GM18505 (cell line): ENCODE results near the gene SPAG7.

Experiments used
- ATAC-seq: cut with Tn5 transposase; IDR thresholded peaks from one replicate; pipeline ENCODE4 v1.9.1; 2021; ENCODE audit not compliant: unreplicated experiment
- POLR2A ChIP-seq: IDR thresholded peaks from 4 replicates; pipeline ENCODE4 v1.6.1; 2011; ENCODE audit warnings: borderline replicate concordance; ENCODE audit not compliant: insufficient read depth, insufficient read length; ENCODE audit errors: extremely low read depth

SPAG7 gene

DNA sequence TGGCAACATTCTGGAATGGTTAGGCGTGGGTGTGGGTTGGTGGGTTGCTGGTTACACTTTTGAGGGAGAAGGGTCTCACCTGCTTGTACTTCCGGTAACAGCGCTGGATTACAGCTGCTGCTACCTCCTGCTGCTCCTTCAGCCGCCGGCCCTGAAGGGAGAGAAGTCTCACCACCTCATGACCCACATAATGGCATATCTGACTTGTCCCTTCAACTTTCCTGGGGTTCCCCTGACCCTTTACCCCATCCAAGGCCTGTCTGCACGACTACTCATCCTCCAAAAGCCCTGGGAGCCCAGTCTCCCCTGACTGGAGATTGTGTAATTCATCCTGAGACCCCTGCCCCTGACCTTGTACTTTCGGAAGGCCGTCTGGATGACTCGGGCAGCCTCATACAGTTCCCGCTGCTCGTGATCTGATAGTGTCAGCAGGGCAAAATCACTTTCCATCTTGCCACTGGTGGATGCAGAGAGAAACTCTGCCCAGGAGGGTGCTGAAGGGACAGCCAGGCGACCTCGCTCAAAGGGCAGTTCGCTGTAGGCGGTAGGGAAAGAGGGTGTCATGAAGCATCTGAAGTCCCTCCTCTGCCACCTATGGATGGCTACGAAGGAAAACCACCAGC is 2.0 kb upstream of the SPAG7 start:
- peak; percentile 4 for TF ChIP-seq POLR2A
- no peak for ATAC-seq

DNA sequence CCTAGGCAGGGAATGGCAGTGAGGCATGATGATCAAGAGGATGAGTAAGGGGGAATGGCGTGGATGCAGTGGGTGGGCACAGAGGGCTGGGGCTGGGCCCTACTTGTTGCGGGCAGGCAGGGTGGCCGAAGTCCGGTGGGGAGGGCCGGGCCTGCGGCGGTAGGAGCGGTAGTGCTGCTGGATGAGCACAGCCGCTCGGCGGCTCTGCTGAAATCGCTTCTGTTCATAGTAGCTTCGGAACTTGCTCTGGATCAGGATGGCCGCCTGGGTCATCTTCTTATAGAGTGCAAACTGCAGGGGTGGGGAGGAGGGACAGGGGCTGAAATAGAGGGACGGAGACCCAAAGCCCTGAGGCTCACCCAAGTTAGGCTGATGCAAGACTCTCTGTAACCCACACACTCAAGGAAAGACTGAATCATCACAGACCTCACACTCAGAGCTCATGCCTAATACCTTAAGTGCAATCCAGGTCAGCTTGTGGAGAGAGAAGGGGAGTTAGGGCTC is 1.5 kb upstream of the SPAG7 start:
- ATAC-seq: no peak
- no peak for TF ChIP-seq POLR2A

DNA sequence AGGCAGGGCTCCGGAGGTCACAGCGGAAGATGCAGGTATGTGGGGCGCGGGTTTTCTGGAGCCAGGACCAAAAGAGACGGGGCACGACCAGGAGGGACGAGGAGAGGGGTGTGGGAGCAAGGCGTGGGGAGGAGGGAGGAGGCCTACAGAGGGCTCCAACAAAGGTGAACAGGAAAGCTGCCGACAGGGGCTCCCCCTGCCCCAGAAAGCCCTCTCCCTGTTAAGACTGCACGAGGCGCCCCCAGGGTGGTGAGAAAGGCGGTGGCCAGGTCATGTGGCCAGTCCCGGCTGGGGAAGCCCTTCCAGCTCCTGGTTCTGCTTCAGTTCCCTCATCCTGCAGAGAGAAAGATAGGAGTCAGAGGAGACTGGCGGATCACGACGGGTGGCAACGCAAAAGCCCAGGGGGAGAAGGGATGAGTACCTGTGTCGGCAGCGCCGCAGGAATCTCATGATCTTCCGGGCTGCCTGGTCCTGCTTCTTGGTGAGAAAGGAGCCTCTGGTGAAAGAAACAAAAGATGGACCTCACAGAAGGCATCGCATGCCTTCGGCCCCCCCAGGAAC is 949 bp upstream of the SPAG7 start:
- no peak for TF ChIP-seq POLR2A
- ATAC-seq: no peak

DNA sequence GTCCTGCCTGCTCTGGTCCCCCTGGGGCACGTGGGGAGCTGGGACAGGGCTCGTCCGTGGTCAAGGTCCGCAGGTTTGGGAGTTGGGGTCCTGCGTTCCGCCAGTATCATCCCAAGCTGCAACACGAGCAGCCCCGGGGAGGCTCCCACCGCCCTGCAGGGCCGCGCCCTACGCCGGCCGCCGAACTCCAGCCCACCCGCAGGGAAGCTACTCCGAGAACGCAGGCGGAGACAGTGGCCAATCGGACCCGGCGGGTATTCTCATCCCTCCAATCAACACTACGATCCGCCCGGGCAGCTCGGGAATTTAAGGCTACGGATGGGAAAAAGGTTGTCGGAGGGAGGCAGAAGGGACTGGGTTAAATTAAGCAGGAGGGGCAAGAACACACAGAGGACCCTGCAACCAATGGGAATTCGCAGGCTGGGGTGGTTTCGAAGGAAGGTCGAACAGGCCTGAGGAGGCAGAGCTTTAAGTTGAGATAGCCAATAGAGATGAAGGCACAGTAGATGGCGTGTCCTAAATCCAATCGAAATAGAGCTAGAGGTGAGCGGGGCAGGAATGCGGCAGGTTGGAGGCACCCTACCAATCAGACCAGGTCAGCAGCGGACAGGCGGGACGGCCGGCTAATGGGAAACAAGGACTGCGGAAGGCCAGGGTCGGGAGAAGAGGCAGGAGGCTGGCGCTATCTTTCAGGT is 626 bp downstream of the SPAG7 start:
- TF ChIP-seq POLR2A: no peak
- ATAC-seq: peak; percentile 71

DNA sequence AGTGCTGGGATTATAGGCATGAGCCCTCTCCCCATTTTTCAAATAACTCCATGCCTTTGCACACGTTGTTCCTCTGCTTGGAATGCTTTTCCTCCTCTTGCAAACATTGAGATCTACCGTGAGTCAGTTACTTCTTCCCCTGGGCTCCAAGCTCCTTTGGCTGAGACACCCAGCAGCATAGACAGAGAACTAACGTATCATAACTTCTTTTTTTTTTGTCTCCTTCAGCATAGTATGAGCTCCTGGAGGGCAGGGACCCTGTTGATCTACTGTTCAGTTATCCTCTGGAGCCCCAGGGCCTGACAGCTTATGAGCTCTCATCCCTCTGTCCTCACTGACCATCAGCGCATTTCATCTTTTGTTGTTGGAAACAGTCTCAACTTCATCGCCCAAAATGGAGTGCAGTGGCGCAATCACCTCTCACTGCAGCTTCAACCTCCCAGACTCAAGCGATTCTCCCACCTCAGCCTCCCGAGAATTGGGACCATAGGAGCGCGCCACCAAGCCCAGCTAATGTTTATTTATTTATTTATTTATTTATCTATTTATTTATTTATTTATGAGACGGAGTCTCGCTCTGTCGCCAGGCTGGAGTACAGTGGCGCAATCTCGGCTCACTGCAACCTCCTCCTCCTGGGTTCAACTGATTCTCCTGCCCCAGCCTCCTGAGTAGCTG is 2.2 kb downstream of the SPAG7 start:
- TF ChIP-seq POLR2A: no peak
- ATAC-seq: no peak

DNA sequence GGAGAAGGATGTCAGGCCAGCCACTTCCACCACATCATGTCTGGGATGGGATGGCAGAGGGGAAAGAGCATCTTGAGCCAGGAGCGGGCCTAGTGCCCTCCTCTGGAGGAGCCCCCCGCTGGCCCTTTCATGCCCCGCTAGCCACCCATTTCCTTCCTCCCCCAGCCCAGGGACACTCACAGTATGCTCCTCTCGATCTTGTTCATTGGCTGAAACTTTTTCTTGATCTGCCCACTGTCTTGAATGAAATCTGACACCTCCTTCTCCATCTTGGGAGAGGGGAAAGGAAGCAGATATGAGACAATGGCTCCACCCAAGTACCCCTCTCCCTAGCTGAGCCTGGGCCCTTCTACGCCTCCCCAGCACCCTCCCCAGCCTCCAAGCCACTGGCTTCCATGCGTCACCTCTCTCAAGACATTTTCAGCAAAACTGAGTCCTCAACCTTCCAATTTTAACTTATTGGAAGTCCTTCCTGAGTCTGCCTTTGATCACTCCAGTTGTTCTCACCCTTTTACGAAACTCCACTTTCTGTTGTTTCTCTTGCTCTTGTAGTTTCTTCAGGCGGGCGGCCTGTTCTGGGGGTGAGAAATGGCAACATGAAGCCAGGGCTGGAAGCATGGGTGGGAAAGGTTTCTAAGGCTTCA is 7.2 kb downstream of the SPAG7 start:
- no peak for TF ChIP-seq POLR2A
- ATAC-seq: no peak

DNA sequence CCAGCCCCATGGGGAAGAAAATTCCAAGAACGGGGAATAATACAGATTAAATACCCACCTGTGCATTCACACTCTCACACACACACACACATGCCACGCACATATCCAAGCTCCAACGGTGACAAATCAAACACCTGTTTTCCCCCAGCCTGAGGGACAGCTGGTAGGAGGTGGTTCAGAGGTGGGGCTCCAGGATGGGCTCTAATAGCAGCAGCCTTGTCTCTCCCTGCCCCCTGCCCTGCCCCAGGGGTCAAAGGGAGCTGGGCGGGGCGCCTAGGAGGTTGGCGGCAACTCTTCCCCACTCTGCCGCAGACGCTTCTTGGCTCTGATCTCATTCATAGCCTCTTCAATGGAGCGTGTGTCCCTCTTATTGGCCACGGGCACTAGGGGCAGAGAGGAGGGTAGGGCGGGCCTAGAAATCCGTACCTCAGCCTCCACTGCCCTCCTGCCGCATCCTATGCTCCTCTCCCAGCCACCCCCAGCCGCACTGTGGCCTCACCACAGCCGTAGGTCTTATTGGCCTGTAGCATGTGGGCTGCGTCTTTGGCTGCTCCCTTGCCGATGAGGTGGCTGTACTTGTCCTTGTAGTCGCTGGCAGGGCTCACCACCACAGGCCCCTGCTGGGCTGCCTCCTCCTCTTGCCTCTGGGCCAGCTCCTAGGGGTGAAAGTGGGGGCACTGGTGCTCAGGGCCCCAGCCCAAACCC is 8.2 kb downstream of the SPAG7 start:
- no peak for TF ChIP-seq POLR2A
- no peak for ATAC-seq

DNA sequence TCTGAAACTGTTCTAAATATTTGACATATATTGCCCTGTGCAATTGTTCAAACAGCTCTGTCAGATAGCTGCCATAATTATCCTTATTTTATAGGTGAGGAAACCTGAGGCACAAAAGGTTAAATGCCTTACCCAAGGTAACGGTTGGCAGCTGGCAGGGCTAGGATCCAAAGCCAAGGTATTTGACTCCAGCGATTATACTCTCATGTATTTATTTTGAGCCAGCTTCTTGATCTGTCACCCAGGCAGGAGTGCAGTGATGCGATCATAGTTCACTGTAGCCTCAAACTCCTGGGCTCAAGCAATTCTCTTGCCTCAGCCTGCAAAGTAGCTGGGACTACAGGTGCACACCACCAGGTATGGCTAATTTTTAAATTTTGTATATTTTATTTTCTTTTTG is 9.5 kb downstream of the SPAG7 start:
- no peak for TF ChIP-seq POLR2A
- ATAC-seq: no peak

DNA sequence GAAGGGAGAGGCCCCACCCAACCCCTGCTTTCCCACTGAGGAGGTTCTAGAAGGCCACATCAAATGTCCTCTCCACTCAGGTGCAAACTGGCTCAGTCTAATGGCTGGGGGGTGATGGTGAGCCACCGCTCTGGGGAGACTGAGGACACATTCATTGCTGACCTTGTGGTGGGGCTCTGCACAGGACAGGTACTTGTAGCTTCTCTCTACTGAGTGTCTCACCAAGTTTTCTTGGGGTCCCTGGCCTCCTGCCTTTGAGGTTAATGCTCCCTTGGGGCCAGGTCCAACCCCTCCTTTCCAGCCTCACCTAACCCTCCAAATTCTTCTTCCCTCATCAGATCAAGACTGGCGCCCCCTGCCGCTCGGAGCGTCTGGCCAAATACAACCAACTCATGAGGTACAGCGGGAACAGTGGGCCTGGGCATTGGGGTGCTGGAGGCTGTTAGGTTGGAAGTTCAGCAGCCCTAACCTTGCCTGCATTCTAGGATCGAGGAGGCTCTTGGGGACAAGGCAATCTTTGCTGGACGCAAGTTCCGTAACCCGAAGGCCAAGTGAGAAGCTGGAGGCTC is 11.0 kb downstream of the SPAG7 start:
- TF ChIP-seq POLR2A: no peak
- ATAC-seq: no peak

DNA sequence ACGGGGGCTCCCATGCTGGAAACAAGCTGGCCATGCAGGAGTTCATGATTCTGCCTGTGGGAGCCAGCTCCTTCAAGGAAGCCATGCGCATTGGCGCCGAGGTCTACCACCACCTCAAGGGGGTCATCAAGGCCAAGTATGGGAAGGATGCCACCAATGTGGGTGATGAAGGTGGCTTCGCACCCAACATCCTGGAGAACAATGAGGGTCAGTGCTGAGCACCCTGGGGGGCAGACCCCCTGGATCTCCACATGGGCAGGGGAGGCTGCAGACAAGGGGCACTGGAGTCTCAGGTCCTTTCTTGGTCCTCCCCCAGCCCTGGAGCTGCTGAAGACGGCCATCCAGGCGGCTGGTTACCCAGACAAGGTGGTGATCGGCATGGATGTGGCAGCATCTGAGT is 12.5 kb downstream of the SPAG7 start:
- ATAC-seq: no peak
- TF ChIP-seq POLR2A: no peak

DNA sequence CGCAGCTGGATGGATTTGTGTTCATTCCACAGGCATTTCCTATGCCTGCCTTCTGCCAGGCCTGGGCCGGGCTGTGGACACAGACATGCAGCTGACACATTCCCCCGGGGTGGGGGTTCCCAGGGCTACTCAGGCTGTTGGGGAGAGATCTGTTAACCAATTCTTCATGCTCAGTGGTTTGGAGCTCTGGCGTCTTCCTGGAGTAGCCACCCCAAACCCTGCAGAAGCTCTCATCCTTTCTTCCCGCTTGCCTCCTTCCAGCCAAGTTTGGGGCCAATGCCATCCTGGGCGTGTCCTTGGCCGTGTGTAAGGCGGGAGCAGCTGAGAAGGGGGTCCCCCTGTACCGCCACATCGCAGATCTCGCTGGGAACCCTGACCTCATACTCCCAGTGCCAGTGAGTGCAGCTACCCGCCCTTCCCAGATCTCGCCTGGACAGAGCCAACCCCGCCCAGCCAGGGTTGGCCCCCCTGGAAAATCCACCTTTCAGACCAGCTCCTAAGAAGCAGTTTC is 14.1 kb downstream of the SPAG7 start:
- no peak for ATAC-seq
- no peak for TF ChIP-seq POLR2A

DNA sequence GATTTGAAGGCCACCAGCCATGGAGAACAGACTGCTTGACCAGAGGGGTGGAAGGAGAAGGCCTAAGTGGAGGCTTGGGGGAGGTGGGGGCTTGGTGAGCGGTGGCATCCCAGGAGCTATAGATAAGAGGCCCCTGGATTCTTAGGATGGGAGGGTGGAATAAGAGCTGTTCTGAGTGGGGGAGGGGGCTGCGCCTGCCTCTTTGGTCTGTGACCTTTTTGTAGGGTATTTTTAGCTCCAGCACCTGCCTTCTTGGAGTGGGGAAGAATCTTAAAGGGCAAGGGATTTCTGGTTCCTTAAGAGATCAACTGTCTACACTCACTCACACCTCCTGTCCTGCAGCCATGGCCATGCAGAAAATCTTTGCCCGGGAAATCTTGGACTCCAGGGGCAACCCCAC is 16.1 kb downstream of the SPAG7 start:
- ATAC-seq: no peak
- TF ChIP-seq POLR2A: no peak
